ENCODE results near the gene MYB. TPM values are rescaled to one million over a fixed set of nuclear protein-coding genes. Genes with fewer than 3 reads are reported as not detected.
"Not testable (repeated sequence)": the region's sequence is repeated elsewhere in the genome, so short reads cannot be mapped to it uniquely, and the experiment has no call there.

The MYB gene
- 1 to 10 TPM; 3.7 to 5.1 (median 4.5) TPM for polyA plus RNA-seq (ENCODE audit: insufficient read length in 4 of 4)

DNA sequence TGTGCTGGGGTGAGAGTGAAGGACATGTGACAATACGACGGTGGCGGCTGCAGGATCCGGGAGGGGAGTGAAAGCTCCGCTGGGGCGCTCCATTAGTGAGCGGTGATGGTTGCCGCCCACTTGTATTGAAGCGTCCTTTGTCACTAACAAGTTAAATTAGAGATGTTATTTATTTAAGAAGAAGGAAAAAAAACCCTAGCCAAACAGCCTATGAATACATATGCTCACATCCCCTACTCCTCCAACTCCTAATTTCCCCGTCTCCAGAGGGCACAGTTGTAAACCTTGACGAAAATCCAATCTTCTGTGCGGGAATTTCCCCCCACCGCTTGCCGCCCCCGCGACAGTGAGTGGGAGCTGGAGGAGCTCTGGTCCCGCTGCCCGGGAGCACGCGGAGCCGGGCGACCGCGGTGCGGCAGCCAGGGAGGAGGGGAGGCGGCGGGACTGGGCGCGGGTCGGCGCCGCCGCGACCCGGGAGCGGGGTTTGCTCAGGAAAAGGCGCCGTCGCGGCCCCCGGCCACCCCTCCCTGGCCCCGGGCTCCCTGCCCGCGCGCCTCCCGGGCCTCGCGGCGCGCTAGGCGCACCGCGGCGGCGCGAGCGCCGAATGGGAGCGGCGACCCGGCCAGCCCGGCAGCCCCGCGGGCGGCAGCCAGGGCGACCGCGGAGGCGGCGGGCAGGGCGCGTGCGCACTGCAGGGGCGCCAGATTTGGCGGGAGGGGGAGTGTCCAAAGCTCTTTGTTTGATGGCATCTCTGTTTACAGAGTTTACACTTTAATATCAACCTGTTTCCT lies at the start of gene MYB:
Gene MYB, plus strand, starts transcription at position 767 of the 791 bp plus-strand sequence. CDS start 206 bp downstream, outside the sequence.
- no peak for DNase-seq (ENCODE audit: low read depth in 4 of 4, low spot score in 3 of 4)

DNA sequence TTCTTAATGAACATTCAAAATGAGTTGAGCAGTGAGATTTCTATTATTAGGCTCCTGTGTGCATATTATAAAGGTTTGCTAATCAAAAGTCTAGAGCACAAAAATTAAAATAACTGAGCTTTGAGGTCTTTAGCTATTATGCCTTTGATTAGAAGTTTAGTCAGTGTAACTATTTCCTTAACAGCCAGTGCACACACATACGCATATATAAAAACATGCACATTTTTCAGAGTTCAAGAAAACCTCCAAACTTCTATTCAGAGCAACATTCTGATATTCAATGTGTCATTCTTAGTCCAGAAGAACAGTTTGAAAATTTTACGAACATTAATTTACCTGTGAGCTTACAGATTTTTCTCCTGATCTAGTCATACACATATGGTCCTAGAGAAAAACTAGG lies 48.3 kb upstream of the MYB start:
- DNase-seq (ENCODE audit: low read depth in 4 of 4, low spot score in 3 of 4) = no peak

DNA sequence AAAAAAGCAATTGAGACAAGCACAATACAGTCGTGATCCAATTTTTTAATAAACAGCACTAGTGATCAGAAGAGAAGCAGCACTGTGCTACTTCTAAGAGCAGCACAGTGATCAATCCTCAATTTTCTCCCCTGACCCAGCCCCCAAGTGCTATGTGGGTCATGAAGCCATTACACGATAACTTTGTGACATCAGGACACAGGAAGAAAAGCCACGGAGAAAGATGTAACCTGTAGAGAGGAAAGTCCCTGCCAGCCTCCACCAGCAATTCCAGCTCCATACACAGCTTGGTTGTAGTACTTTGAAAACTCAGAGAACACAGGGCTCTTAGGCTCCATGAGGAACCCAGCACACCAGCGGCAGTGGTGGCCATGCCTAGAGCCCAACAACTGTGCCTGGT lies 45.3 kb upstream of the MYB start:
- DNase-seq (ENCODE audit: low read depth in 4 of 4, low spot score in 3 of 4) = no peak

DNA sequence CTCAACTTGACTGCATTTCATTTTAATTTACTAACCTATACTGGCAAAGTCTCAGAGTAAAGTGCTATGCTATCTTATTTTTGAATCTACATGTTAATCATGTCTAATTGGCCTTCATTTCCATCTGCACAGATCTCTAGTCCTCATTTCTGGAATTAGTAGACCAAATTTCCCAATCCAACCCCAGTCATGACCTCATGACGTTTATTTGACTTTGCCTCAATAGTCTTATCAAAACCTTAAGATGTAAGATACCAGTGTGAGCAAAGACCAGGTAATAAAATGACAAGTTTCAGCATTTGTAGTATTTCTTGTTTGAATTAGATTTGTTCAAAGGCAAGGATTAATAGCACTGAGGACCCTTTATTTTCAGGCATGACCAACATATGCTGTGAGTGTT lies 43.3 kb upstream of the MYB start:
- DNase-seq (ENCODE audit: low read depth in 4 of 4, low spot score in 3 of 4) = no peak

DNA sequence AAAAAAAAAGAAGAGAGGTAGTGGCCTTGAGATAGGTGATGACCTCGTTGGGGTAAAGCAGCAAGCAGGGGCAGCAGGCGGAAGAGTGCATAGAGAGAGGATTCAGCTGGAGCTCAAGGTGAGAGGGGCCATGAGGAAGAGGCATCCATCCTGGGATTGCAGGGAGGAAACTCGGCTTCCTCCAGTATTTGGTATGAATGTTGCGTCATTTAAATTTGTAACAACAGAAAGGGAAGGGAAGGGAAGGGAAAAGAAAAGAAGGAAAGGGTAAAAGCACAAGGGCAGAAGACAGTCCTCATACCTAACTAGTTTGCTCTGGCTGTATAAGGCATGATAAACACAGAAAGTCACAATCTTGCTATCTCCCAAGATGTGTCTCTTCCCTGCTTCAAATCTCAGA lies 39.9 kb upstream of the MYB start:
- no peak for DNase-seq (ENCODE audit: low read depth in 4 of 4, low spot score in 3 of 4)

DNA sequence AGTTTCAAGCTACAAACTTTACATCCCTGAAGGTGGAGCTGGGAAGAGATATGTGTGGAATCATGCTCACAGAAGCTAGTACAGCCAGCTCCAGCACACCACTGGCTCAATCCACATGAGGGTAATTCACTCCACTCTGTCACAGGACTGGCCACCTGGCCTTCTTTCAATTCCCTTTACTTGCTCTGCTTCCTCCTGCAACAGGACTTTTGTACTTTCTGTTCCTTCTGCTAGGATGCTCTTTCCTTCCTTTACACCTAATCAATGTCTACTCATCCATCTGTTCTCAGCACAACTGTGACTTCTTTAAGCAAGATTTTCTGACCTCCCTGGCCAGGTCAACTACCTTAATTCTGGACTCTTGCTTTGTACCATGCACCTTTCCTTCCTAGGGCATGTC lies 39.4 kb upstream of the MYB start:
- no peak for DNase-seq (ENCODE audit: low read depth in 4 of 4, low spot score in 3 of 4)

DNA sequence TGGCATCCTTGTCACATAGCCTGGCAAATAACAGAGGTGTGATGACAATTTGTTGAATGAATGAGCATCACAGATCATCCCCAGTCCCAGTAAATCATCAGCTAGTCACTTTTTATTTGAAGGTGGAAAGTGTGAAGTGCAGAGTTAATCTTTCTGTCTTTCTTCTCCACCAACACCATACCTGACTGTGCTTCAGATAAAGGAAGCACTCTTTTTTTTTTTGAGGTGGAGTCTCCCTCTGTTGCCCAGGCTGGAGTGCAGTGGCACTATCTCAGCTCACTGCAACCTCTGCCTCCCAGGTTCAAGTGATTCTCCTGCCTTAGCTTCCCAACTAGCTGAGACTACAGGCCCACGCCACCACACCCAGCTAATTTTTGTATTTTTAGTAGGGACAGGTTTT lies 38.9 kb upstream of the MYB start:
- DNase-seq (ENCODE audit: low read depth in 4 of 4, low spot score in 3 of 4) = not testable (repeated sequence)

DNA sequence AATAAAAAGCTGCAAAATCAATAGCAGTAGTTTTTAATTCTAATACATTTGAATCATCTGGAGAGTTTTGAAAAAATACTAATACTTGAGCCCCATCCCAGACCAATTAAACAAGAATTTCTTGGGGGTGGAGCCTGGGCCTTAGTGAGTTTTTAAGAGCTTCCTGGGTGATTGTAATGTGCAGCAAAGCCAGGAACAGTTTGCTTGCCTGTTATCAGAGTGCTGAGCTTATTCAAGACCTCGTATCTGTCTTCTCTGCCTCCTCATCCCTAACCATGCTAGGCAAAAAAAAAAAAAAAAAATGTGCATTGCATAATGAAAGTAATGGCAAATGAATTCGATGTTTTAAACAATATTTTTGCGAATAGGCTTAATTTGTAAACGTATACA lies 36.4 kb upstream of the MYB start:
- no peak for DNase-seq (ENCODE audit: low read depth in 4 of 4, low spot score in 3 of 4)

DNA sequence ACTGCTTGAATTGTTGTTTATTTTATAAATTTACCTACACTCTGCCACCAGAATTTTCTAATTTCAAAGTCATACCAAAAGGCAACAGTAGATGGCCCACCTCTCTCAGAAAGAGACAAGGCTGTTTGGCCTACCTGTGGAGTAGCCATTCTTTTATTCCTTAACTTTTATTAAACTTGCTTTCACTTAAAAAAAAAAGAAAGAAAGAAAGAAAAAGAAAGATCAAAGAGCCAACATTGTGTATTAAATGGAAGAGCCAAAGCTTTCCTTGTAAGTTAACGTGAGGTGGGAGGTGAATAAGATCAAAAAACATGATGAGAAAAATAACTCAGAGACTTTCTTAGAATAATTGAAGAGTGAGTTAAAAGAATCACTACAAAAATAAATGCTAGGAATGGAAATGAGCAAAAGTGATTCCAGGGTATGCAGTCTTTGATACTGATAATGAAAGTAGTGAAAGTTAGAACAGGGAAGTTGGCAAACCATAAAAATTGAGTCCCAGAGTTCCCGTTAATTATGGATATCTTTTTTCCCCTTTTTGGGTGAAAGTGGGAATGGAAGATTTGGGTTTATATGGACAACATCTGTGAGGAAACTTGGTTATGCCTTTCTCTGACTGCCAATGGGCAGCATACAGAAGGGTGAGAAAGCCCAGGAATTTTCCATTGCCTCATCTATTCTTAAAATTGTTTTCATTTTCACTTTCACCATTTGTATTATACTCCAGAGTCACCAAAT lies 35.9 kb upstream of the MYB start:
- no peak for DNase-seq (ENCODE audit: low read depth in 4 of 4, low spot score in 3 of 4)

DNA sequence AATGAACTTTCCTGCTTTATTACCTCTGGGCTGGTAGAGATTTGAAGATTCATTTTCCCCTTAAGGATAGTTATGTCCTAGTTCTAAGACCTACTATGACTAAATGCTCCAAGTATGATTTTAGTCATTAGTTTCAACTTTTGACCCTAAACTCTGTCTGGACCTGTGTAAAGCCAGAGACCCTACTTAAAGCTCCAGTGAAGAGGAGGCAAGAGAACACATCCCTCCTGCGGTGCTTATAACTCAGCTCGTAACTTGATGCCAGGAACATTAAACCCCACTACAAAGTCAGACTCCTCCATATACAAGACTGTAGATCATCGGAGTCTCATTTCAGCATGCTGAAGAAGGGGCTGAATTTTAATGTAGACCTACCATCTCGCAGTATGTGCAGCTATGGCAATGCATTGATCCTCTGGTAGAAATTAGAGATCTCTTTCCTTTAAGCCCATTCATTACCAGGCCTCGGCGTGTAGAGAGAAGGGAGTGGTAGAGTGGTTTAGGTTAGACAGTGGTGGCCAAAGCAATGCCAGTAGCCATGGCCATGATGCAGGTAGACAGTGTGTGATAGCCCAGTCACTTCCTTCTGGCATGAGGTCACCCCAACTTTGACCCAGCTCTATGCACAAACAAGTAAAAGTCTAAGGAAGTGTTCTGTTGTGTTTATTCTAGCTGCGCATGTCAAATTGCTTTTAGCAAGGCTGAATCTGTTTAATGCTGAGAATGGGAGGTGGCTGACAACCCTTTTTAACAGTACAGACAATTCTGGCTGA lies 34.8 kb upstream of the MYB start:
- DNase-seq (ENCODE audit: low read depth in 4 of 4, low spot score in 3 of 4) = no peak

DNA sequence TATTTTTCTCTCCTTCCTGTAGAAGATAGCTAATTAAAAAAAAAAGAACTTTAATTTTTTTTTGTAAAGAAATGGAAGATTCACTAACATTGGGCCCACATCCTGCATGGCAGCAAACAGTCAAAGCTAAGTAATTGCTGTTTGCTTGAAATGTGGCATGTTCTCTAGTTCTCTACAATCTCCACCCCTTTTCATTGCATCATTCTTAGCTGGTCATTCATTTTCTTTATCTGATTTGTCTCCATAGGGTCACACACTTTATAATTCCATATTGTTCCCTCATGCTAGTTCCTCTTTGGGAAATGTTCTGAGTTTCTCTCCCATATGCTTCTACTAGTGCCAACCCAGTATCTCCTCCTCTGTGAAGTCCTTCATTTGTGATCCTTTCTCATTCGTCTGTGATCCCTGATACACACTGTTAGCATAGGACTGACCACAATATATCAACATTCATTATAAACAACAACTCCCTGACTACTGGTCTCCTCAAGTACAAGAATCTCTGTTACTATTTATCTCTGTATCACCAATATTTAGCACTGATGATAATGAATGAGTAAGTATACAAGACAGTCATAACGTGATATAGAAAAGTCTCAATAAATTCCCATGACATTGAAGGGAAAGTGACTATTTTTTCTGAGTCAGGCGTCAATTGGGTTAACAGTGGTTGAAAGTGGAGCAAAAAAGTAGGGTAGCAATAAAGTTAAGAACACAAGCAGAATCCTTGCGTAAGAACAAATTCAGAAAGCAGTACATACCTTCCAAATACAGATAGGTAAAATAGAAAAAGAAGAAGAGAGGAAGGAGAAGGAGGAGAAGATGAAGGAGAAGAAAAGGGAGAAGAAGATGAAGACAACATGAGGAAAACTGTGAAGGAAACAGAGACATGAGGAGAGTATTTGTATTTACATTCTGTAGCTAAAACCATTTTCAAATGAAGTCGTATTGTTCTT lies 33.2 kb upstream of the MYB start:
- DNase-seq (ENCODE audit: low read depth in 4 of 4, low spot score in 3 of 4) = no peak

DNA sequence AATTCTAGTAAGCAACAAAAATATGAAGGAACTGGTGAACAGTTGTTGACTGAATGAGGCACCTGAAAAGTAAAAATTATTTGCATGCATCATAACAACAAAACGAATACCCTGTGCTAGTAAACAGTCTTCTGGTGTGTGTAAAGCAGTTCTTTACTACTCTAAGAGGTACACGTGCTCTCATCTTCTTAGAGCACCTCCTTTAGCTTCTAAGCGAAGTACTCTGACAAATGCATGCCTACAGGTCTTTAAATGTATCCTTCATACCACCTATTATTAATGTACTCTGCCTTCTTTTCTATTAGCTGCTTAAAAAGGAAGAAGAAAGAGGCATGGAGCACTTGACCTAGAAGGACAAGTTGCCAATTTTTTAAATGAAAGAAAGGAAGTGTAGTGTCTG lies 32.2 kb upstream of the MYB start:
- DNase-seq (ENCODE audit: low read depth in 4 of 4, low spot score in 3 of 4) = no peak

DNA sequence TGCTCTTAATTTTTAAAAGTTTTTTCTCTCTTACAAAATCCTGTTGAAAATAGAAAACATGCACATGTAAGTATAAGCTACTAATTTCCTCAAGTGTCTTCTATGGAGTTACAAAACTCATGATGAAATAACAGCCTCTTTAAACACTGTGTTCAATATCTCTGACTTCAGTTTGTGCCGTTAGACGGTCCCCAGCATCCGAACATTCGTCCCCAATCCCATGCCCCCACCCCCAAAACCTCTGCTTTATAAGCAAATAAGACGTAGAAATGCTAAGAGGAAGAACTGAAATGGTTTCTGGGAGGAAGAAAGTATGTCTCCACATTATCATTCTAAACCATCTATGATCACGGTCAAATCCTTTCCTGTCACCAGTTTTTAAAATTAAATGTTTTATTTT lies 31.7 kb upstream of the MYB start:
- no peak for DNase-seq (ENCODE audit: low read depth in 4 of 4, low spot score in 3 of 4)

DNA sequence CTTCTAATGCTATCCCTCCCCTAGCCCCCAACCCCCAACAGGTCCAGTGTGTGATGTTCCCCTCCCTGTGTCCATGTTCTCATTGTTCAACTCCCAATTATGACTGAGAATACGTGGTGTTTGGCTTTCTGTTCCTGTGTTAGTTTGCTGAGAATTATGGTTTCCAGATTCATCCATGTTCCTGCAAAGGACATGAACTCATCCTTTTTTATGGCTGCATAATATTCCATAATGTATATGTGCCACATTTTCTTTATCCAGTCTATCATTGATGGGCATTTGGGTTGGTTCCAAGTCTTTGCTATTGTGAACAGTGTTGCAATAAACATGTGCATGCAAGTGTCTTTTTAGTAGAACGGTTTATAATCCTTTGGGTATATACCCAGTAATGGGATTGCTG lies 30.6 kb upstream of the MYB start:
- DNase-seq (ENCODE audit: low read depth in 4 of 4, low spot score in 3 of 4) = not testable (repeated sequence)

DNA sequence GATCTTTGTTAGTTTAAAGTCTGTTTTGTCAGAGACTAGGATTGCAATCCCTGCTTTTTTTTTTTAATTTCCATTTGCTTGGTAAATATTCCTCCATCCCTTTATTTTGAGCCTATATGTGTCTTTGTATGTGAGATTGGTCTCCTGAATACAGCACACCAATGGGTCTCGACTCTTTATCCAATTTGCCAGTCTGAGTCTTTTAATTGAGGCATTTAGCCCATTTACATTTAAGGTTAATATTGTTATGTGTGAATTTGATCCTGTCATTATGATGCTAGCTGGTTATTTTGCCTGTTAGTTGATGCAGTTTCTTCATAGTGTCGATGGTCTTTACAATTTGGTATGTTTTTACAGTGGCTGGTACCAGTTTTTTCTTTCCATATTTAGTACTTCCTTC lies 27.0 kb upstream of the MYB start:
- not testable (repeated sequence) for DNase-seq (ENCODE audit: low read depth in 4 of 4, low spot score in 3 of 4)

DNA sequence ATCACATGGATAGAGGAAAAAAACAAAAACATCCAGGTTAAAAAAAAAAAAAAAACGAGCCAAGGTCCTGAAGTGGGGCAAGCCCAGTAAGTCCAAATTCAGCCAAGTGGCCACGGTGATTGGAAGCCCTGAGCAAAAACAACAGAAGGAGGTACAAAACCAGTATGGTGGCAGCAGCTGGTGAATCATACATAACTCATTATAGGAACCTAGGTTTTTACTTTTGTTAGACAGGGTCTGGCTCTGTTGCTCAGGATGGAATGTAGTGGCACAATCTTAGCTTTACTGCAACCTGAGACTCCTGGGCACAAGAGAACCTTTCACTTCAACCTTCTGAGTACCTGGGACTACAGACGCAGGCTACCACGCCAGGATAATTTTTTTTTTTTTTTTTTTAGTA lies 22.7 kb upstream of the MYB start:
- DNase-seq (ENCODE audit: low read depth in 4 of 4, low spot score in 3 of 4) = no peak

DNA sequence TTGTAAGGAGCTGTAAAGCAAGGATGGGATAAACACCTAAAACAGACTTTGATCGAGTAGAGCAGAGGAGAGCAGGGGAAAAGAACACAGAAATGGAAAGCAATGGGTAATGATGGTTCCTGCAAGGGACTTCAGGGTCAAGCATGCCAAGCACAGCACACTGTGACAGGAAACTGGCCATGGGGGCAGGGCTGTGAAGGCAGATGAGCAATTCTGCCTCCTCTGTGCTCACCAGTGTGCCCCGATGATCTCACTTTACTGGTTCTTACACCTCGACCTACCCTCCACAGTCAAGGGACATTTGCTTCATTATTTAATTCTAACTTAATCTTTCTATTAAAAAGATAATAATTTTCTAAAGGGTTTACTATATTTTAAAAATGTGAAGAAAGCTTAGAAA lies 21.6 kb upstream of the MYB start:
- DNase-seq (ENCODE audit: low read depth in 4 of 4, low spot score in 3 of 4) = no peak

DNA sequence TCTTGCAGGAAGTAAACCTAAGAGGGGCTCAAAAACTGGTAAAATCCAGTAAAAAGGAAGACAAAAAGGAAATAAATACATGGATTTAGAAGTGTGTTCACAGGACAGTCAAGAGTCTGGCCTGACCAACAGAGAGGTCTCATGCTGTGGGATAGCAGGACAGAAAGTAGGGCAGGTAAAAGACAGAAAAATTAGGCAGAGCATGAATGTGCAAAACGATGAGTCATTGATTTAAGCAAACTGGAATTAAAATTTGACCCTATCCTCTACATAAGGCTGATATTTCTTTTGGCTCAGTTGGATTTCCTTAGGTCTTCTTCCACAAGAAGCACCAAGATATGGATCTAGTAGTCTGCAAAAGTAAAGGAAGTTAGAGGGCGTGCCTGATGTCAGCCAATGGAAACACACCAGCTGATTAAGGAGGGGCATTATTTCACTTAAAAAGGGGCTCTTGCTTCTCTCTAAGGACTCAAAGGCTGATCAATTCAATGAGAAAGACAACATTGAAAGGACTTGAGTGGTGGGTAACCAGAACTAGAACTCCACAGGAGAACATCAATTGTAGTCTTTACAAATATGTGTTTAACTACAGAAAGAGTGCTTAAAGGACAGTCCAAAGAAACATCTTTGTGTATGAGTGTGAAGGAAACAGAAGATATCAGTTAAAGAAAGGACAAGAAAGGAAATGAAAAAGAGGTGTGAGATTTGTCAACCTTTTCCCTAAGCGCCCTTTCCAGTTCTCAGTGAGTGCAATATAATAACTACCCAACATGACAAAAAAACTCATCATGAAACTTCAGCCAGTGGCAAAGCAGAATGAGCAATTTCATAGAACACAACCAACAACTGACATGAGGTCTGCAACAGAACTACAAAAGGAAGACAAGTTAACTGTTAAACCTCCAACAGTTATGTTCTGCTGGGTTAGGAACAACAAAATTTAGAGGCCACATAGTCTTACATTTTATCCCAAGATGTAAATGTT lies 19.4 kb upstream of the MYB start:
- DNase-seq (ENCODE audit: low read depth in 4 of 4, low spot score in 3 of 4) = no peak
